SH-SY5Y (cell line): Measurements from ENCODE around the gene ANO10.

ENCODE experiments used
- GATA2 ChIP-seq: IDR thresholded peaks from 2 replicates; pipeline ENCODE4 v1.6.1; 2011; ENCODE audit warnings: mild to moderate bottlenecking, low read depth, low read length
- GATA3 ChIP-seq: IDR thresholded peaks from 2 replicates; pipeline ENCODE4 v1.6.1; 2011; ENCODE audit warnings: low read depth, mild to moderate bottlenecking, low read length, moderate library complexity

DNA sequence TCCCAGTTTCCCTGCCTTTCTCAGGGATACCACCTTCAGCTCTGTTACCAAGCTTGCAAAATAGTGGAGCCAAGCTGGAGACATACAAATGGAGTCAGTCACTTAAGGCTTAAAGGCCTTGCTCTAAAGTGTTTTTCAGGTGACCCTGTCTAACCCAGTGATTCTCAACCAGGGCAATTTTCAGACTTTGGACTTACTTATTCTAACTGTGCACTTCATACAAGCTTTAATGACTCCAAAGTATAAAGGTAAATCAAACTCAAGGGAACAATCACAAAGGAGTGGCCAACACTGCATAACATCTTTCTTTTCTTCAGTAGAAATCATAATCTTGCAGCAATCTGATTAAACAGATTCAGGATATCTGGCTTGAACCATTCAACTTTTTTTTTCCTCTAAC is 9.4 kb downstream of the ANO10 start:
- no peak for TF ChIP-seq GATA2
- TF ChIP-seq GATA3, result no peak
